K562 (cell line): Measurements from ENCODE around the gene TMEM116. TPM values are rescaled to one million over a fixed set of nuclear protein-coding genes. Genes with fewer than 3 reads are reported as not detected.

Experiments
- ARID3B ChIP-seq: fragments of 250-450 bp; sonication (Bioruptor Pico); IDR thresholded peaks from 2 replicates; pipeline ENCODE4 v1.4.0; 2020; ENCODE audit warnings: borderline replicate concordance
- BACH1 ChIP-seq: fragments of 200-800 bp; sonication (Bioruptor generic); IDR thresholded peaks from 2 replicates; pipeline ENCODE4 v1.6.1; 2016; ENCODE audit warnings: missing genetic modification characterization, missing compliant biosample characterization
- BRCA1 ChIP-seq, 2 experiments: fragments of 450-650 bp in 1 of 2; sonication (generic) in 1 of 2; formaldehyde crosslinking in 1 of 2; IDR thresholded peaks; 2 replicates each; pipeline versions ENCODE4 v1.5.0 to v1.6.1; 2017 to 2020; ENCODE audit warnings: mild to moderate bottlenecking in 1 of 2, missing genetic modification reagents in 1 of 2
- CBFA2T2 ChIP-seq: fragments of 450-650 bp; conservative IDR thresholded peaks from 2 replicates; pipeline ENCODE4 v1.6.1; 2017; ENCODE audit warnings: mild to moderate bottlenecking
- CHAMP1 ChIP-seq: fragments of 450-650 bp; IDR thresholded peaks from 2 replicates; pipeline ENCODE4 v1.6.1; 2016; ENCODE audit warnings: mild to moderate bottlenecking
- DEAF1 ChIP-seq: fragments of 450-650 bp; formaldehyde crosslinking; IDR thresholded peaks from 2 replicates; pipeline ENCODE4 v1.4.0; 2020; ENCODE audit warnings: mild to moderate bottlenecking, moderate library complexity
- DLX4 ChIP-seq: fragments of 250-450 bp; sonication (Bioruptor Pico); IDR thresholded peaks from 2 replicates; pipeline ENCODE4 v1.6.1; 2021; ENCODE audit warnings: mild to moderate bottlenecking
- HINFP ChIP-seq: fragments of 450-650 bp; conservative IDR thresholded peaks from 2 replicates; pipeline ENCODE4 v1.6.1; 2016; ENCODE audit warnings: missing genetic modification characterization, low read depth, mild to moderate bottlenecking, control low read depth, missing compliant biosample characterization
- IRF2 ChIP-seq: sonication (generic); formaldehyde crosslinking; IDR thresholded peaks from 2 replicates; pipeline ENCODE4 v1.8.1; 2022; ENCODE audit warnings: mild to moderate bottlenecking, missing genetic modification reagents
- MITF ChIP-seq: IDR thresholded peaks from 2 replicates; pipeline ENCODE4 v1.6.1; 2014; ENCODE audit warnings: antibody characterized with exemption
- MXI1 ChIP-seq: IDR thresholded peaks from 2 replicates; pipeline ENCODE4 v1.6.1; 2011; ENCODE audit warnings: low read depth, mild to moderate bottlenecking, improper control_type of control experiment, low read length
- RB1 ChIP-seq: fragments of 450-650 bp; IDR thresholded peaks from 2 replicates; pipeline ENCODE4 v1.6.1; 2017; ENCODE audit warnings: low read depth, mild to moderate bottlenecking
- SETDB1 ChIP-seq: IDR thresholded peaks from one replicate; pipeline ENCODE4 v1.6.1; 2012; ENCODE audit warnings: low read length, control low read depth, inconsistent platforms
- SMC3 ChIP-seq: conservative IDR thresholded peaks from 2 replicates; pipeline ENCODE4 v1.6.1; 2011; ENCODE audit warnings: low read depth, low read length, improper control_type of control experiment; ENCODE audit not compliant: insufficient read depth
- ZFP30 ChIP-seq: fragments of 250-450 bp; sonication (Bioruptor Pico); IDR thresholded peaks from 2 replicates; pipeline ENCODE4 v1.8.0; 2022; ENCODE audit warnings: moderate library complexity, mild to moderate bottlenecking, inconsistent platforms, borderline replicate concordance
- ZFPM2 ChIP-seq: fragments of 250-450 bp; sonication (Bioruptor Pico); IDR thresholded peaks from 2 replicates; pipeline ENCODE4 v1.5.1; 2022; ENCODE audit warnings: mild to moderate bottlenecking
- ZFX ChIP-seq: sonication (generic); formaldehyde crosslinking; IDR thresholded peaks from 2 replicates; pipeline ENCODE4 v1.8.0; 2022; ENCODE audit warnings: mild to moderate bottlenecking, missing genetic modification reagents, moderate library complexity
- ZKSCAN1 ChIP-seq: fragments of 150-350 bp; IDR thresholded peaks from 2 replicates; pipeline ENCODE4 v1.6.1; 2016; ENCODE audit warnings: low read depth, low read length
- polyA plus RNA-seq, 8 experiments: library from polyadenylated mRNA; depleted of rRNA in 4 of 8; stranded (reverse) in 5 of 8; unstranded in 3 of 8; fragments of >200 nt; fragmentation: Nextera tagmentation in 2 of 8; fragmentation: Illumina TruSeq in 1 of 8; extraction: Ambion mirVana in 2 of 8; extraction: Trizol in 1 of 8; gene quantifications; 2 replicates each; pipeline versions ENCODE4 v1.2.1 to v1.2.3, GENCODE V29; 2011 to 2014; ENCODE audit warnings: inconsistent platforms in 1 of 8, missing spikeins in 1 of 8
- total RNA-seq, 7 experiments: library from RNA; depleted of rRNA in 6 of 7; stranded (reverse); fragments of >200 nt in 6 of 7; fragmentation: Illumina TruSeq in 2 of 7; extraction: Trizol in 2 of 7; gene quantifications; 2 replicates each; pipeline versions ENCODE4 v1.2.1 to v1.2.3, GENCODE V29; 2011 to 2021; ENCODE audit warnings: low replicate concordance in 1 of 7

The TMEM116 gene
- total and polyA plus RNA-seq, 9 of the 15 experiments (the other 6 are each of a cell fraction or from before 2014, with no cell fraction given) = 5.2 to 78.6 (median 13.9) TPM

GRCh38 chr12:112012775-112013600 is at the start of gene TMEM116, which contains the start of gene ERP29 (continued):
- TF ChIP-seq CHAMP1 (no peak), BACH1 (tag) (no peak), ZKSCAN1 (no peak; the same call in 1 of the 2 replicates), BRCA1 (IDR thresholded peaks at IDR 0.05) (no peak), BRCA1 (CRISPR knock-in tag; IDR thresholded peaks at IDR 0.05) (no peak), HINFP (tag) (peak; percentile 94), ZFP30 (no peak), MXI1 (no peak; the same call in 1 of the 2 replicates), DLX4 (CRISPR knock-in tag) (no peak), RB1 (peak; percentile 95), ZFPM2 (CRISPR knock-in tag) (no peak), MITF (peak; percentile 96), ZFX (peak; percentile 96), SMC3 (peak; percentile 41), DEAF1 (CRISPR knock-in tag) (no peak; the same call in 1 of the 2 replicates), ARID3B (CRISPR knock-in tag) (no peak), IRF2 (CRISPR knock-in tag) (no peak), CBFA2T2 (peak; percentile 98), SETDB1 (no peak)
